HFF-Myc (cell line): ENCODE measurements around the gene NIPBL.
"Not testable (repeated sequence)": the region's sequence is repeated elsewhere in the genome, so short reads cannot be mapped to it uniquely, and the experiment has no call there.

ENCODE experiments used
- DNase-seq: peaks from one replicate; pipeline ENCODE4 v3.0.0-alpha.2; 2011; ENCODE audit warnings: low read depth; ENCODE audit errors: extremely low read depth
- H3K4me3 ChIP-seq: replicated peaks from 2 replicates; pipeline ENCODE4 v1.5.1; 2011; ENCODE audit warnings: low read depth, mild to moderate bottlenecking, control low read depth, low read length
- CTCF ChIP-seq: IDR thresholded peaks from 2 replicates; pipeline ENCODE4 v1.5.1; 2012; ENCODE audit warnings: mild to moderate bottlenecking, low read depth, low read length, control low read depth; ENCODE audit errors: missing control alignments

The NIPBL gene

GRCh38 chr5:36891266-36891665 is 14.7 kb downstream of the NIPBL start:
- TF ChIP-seq CTCF = no peak
- no peak for DNase-seq
- no peak overlapping the region for H3K4me3 ChIP-seq

GRCh38 chr5:36892085-36892830 is 15.7 kb downstream of the NIPBL start:
- H3K4me3 ChIP-seq, DNase-seq: not testable (repeated sequence)

GRCh38 chr5:36894954-36895353 is 18.4 kb downstream of the NIPBL start:
- no peak for DNase-seq
- TF ChIP-seq CTCF = no peak
- no peak overlapping the region for H3K4me3 ChIP-seq

- no peak for TF ChIP-seq CTCF
- H3K4me3 ChIP-seq = no peak overlapping the region
- no peak for DNase-seq
Observed at GRCh38 chr5:36896476-36896875, 19.9 kb downstream of the NIPBL start.

GRCh38 chr5:36897616-36898015 is 21.0 kb downstream of the NIPBL start:
- DNase-seq = no peak
- TF ChIP-seq CTCF = no peak
- no peak overlapping the region for H3K4me3 ChIP-seq

- no peak for TF ChIP-seq CTCF
- DNase-seq = no peak
- no peak overlapping the region for H3K4me3 ChIP-seq
Observed at GRCh38 chr5:36899860-36900259, 23.3 kb downstream of the NIPBL start.

- TF ChIP-seq CTCF = no peak
- no peak overlapping the region for H3K4me3 ChIP-seq
- no peak for DNase-seq
Observed at GRCh38 chr5:36900283-36900682, 23.7 kb downstream of the NIPBL start.

- DNase-seq, H3K4me3 ChIP-seq: not testable (repeated sequence)
Observed at GRCh38 chr5:36901077-36901476, 24.5 kb downstream of the NIPBL start.
